H1 (cell line): ENCODE measurements around the gene PDRG1.

ENCODE experiments used
- CEBPB ChIP-seq: IDR thresholded peaks from 2 replicates; pipeline ENCODE4 v1.6.1; 2012; ENCODE audit warnings: low read depth, low read length
- EZH2 ChIP-seq: fragments of 200-600 bp; sonication (generic); IDR thresholded peaks from 2 replicates; pipeline ENCODE4 v1.7.1; 2012; ENCODE audit warnings: low read depth, mild to moderate bottlenecking, moderate library complexity, low read length, inconsistent platforms; ENCODE audit not compliant: severe bottlenecking
- GABPA ChIP-seq: IDR thresholded peaks from 2 replicates; pipeline ENCODE4 v1.6.1; 2011; ENCODE audit warnings: mild to moderate bottlenecking, low read length, moderate library complexity, borderline replicate concordance; ENCODE audit not compliant: insufficient read depth
- POLR2A ChIP-seq, 2 experiments: IDR thresholded peaks; 1 replicate in 1 of 2; 2 replicates in 1 of 2; pipeline ENCODE4 v1.6.1; 2011; ENCODE audit warnings: low read depth in 2 of 2, low read length in 2 of 2, mild to moderate bottlenecking in 2 of 2; ENCODE audit errors: control extremely low read depth in 1 of 2
- POLR2AphosphoS5 ChIP-seq: IDR thresholded peaks from 2 replicates; pipeline ENCODE4 v1.6.1; 2011; ENCODE audit warnings: low read depth, low read length
- SRF ChIP-seq: IDR thresholded peaks from 2 replicates; pipeline ENCODE4 v1.6.1; 2011; ENCODE audit warnings: mild to moderate bottlenecking, low read depth, low read length, moderate library complexity
- TF ChIP-seq, protein P1 (sequence below), 3 experiments: IDR thresholded peaks; 1 replicate in 2 of 3; 2 replicates in 1 of 3; pipeline versions ENCODE4 v1.5.1 to v1.6.1; 2011; ENCODE audit warnings: low read length in 3 of 3, mild to moderate bottlenecking in 3 of 3, inconsistent platforms in 2 of 3, low read depth in 1 of 3, moderate library complexity in 1 of 3; ENCODE audit not compliant: insufficient read depth in 1 of 3; ENCODE audit errors: control extremely low read depth in 1 of 3

DNA sequence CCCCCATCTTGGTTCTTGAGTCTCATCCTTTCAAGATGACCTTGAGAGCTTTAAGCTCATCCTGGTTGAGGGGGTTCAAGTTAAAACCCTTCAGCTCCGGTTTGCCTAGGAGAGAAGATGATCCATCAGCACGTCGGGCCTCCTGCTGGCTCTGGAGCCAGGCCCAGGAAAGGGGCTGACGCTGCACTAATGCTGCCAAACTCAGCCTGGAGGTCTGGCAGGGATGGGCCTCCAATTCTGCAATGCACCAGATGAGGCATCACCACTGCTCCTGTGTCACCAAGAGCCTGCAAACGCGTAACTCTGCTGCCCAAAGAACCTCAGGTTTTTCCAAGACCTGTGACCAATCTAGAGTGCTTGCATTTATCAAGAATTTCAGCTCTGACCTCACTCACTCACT, 6.1 kb downstream of the PDRG1 start:
- no peak for TF ChIP-seq CEBPB
- TF ChIP-seq, protein P1, sequence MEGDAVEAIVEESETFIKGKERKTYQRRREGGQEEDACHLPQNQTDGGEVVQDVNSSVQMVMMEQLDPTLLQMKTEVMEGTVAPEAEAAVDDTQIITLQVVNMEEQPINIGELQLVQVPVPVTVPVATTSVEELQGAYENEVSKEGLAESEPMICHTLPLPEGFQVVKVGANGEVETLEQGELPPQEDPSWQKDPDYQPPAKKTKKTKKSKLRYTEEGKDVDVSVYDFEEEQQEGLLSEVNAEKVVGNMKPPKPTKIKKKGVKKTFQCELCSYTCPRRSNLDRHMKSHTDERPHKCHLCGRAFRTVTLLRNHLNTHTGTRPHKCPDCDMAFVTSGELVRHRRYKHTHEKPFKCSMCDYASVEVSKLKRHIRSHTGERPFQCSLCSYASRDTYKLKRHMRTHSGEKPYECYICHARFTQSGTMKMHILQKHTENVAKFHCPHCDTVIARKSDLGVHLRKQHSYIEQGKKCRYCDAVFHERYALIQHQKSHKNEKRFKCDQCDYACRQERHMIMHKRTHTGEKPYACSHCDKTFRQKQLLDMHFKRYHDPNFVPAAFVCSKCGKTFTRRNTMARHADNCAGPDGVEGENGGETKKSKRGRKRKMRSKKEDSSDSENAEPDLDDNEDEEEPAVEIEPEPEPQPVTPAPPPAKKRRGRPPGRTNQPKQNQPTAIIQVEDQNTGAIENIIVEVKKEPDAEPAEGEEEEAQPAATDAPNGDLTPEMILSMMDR (IDR thresholded peaks at IDR 0.05; ENCODE audit: control extremely low read depth in 1 of 3, insufficient read depth in 1 of 3, low read depth in 1 of 3, low read length in 3 of 3) = no peak
- TF ChIP-seq POLR2A (IDR thresholded peaks at IDR 0.05; ENCODE audit: control extremely low read depth in 1 of 2, low read depth in 2 of 2, low read length in 2 of 2) = no peak
- TF ChIP-seq SRF = no peak
- TF ChIP-seq POLR2AphosphoS5 = no peak
- TF ChIP-seq GABPA = no peak
- TF ChIP-seq EZH2 = no peak
